Smooth muscle cell of the brain vasculature (primary cell): ENCODE results near the gene HOXD8.

Source experiments
- DNase-seq: peaks from one replicate; pipeline ENCODE4 v3.0.0-alpha.2; 2012; ENCODE audit warnings: low read depth, low spot score

HOXD8 gene

GRCh38 chr2:176173567-176174381 lies 44.3 kb downstream of the HOXD8 start:
- no peak for DNase-seq

- no peak for DNase-seq
These were observed 44.9 kb downstream of the HOXD8 start for GRCh38 chr2:176174382-176174823.

GRCh38 chr2:176174824-176175708 lies 45.6 kb downstream of the HOXD8 start:
- no peak for DNase-seq

DNA sequence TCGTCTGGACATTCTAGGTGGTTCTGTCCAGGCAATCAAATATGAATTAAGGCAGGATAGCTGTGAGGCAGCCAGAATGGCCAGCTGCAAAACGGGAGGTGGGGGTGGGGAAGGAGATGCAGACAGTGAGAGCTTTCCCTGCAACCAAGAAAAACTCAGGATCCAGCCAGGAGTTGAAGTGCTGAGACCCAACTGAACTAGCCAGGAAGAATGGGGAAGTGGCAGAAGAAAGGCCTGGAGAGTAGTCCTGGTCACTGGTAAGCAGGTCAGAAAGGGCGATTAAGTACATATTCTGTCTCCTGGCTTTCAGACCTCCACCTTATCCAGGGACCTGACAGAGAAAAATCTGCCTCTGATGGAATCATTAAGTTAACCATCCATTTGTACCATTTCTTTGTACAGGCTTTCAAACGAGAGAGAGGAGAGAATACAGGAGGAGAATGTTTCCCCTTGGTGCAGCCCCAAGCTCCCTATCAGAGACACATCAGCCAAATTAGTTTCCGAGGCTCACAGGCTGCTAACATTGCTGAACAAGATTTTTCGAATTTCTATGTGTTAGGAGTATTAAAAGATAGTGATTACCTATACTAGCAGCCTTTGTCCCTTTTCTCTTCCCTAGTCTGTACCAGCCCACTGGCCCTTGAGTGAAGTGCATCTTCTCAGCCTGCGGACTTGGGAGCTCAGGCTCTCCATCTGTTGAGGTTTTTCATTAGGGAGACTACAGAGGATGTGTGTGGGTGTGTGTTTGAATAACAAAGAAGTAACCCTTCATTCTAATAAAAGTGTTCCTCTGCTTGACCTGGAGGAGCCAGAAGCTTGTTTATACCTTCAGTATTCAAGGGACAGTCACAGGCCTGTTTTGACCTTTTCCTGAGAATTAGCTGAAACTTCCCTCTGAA lies 46.5 kb downstream of the HOXD8 start:
- no peak for DNase-seq

DNA sequence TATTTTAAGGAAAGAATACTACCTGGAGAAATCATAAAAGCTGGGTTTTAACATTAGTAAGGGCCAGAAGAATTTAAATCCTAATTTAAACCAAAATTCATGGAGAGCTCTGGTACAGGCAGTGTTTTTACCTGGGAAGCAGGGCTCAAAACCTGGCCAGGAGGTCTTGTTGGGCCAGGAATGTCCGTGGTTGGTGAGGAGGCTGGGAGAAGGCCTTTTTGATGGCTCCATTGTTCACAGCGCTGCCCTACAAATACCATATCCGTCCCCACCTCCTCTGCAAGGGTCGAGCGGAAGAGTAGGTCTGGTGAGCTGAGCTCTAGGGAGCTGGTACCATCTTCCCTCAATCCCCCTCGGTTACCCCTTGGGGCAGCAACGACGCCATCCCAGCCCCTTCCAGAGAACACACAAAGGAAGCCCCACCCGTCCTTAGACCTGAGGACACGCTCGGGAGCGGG lies 48.1 kb downstream of the HOXD8 start:
- DNase-seq, result no peak

DNA sequence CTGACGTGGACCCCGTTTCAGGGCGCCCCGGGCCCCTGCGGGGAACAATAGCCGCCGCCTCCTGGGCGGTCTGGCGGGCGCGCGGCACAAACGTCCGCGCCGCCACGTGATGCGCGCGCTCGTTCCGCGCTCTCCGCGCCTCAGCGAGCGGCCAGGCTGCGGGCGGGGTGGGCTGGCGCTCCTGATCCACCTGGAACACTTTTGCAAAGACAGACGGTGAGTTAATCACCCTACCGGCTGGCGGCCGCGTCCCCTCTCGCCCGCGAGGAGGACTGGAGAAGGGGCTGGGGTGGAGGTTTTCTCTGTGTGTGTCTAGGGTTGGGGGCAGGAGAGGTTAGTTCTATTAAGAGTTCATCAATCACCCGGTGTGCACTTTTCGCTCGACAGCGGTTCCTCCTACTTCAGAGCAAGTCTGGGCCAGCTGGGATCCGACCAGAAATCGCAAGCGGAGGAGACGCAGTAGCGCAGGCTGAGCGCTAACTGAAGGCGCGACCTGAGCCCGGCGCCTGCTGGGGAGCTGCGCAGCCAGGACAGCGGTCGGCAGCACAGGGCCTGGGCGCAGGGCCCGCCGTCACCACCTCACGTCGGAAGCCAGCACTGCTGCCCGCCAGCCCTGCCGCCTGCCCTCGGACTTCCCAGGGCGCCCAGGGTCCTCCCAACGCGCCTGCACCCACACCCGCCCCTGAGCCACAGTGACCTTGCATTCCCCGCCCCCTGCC lies 48.7 kb downstream of the HOXD8 start:
- no peak for DNase-seq

DNA sequence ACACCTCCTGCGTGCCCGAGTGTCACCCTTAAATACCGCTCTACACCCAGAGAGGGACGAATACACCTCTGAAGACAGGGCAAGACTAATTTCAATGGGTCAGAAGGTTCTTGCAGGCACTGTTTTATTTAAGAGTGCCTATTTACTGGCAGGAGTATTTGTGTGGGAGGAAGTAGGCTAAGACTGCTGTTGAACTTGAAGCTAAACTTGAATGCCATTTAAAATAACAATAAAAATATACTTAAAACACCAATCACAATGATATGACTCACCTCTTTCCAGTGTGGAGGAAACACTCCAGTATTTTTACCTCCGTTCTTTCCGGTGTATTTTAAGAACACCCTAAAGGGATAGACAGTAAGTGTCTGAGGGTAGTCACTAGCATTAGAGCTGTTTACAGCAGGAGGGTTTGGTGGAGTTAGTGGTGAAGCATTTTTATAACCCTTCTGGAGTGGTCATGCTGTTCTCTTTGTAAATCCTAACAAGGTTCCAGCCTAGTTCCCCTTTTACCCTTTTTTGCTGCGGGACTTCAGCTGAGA lies 49.3 kb downstream of the HOXD8 start:
- DNase-seq, result no peak

- DNase-seq, result no peak
These were observed 52.0 kb downstream of the HOXD8 start for GRCh38 chr2:176181551-176181950.
